ENCODE measurements around the gene NQO1.

DNA sequence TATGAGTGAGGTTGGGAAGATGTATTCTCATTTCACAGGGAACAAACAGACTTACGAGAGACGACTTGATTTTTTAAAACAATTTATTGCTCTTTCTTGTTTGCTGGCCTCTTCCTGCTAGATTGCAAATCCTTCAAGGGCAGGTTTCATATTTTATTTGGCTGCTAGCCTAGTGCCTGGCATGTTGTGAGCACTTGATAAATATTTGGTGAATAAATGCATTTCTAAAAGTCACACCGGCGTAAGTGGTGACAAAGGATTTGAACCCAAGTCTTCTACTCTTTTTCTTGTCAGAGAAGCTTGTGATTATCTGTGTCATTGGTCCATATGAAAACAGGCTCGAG lies 37.2 kb upstream of the NQO1 start:
- no peak for TF ChIP-seq POLR2AphosphoS5 (IDR thresholded peaks at IDR 0.05; ENCODE audit: borderline replicate concordance, low read depth, low read length)
- TF ChIP-seq EZH2 (IDR thresholded peaks at IDR 0.05) = no peak
